K562 (cell line): ENCODE results near the gene POLR3A. TPM values are rescaled to one million over a fixed set of nuclear protein-coding genes. Genes with fewer than 3 reads are reported as not detected.

ENCODE experiments used
- E2F6 ChIP-seq, 2 experiments: IDR thresholded peaks; 2 replicates each; pipeline ENCODE4 v1.6.1; 2011; ENCODE audit warnings: borderline replicate concordance in 1 of 2, control low read depth in 1 of 2, low read depth in 1 of 2, low read length in 1 of 2, mild to moderate bottlenecking in 1 of 2, mixed read lengths in 1 of 2, moderate library complexity in 1 of 2; ENCODE audit not compliant: insufficient read depth in 1 of 2, insufficient read length in 1 of 2, poor library complexity in 1 of 2, severe bottlenecking in 1 of 2; ENCODE audit errors: extremely low read depth in 1 of 2
- PHF21A ChIP-seq: fragments of 450-650 bp; IDR thresholded peaks from 2 replicates; pipeline ENCODE4 v1.6.1; 2017; ENCODE audit warnings: low read depth, borderline replicate concordance
- REST ChIP-seq, 2 experiments: fragments of 450-650 bp; formaldehyde crosslinking in 1 of 2; IDR thresholded peaks; 2 replicates each; pipeline versions ENCODE4 v1.4.0 to v1.6.1; 2014 to 2020; ENCODE audit warnings: mild to moderate bottlenecking in 2 of 2, borderline replicate concordance in 1 of 2, low read depth in 1 of 2
- TEAD4 ChIP-seq, 2 experiments: sonication (generic) in 1 of 2; formaldehyde crosslinking in 1 of 2; IDR thresholded peaks; 2 replicates each; pipeline versions ENCODE4 v1.6.1 to v1.8.0; 2012 to 2022; ENCODE audit warnings: borderline replicate concordance in 1 of 2, inconsistent platforms in 1 of 2, low read length in 1 of 2, mild to moderate bottlenecking in 1 of 2, missing genetic modification reagents in 1 of 2
- ZNF318 ChIP-seq, 2 experiments: fragments of 450-650 bp; IDR thresholded peaks; 2 replicates each; pipeline ENCODE4 v1.6.1; 2016; ENCODE audit warnings: mild to moderate bottlenecking in 2 of 2, borderline replicate concordance in 1 of 2, low read depth in 1 of 2, moderate library complexity in 1 of 2
- polyA plus RNA-seq, 8 experiments: library from polyadenylated mRNA; depleted of rRNA in 4 of 8; stranded (reverse) in 5 of 8; unstranded in 3 of 8; fragments of >200 nt; fragmentation: Nextera tagmentation in 2 of 8; fragmentation: Illumina TruSeq in 1 of 8; extraction: Ambion mirVana in 2 of 8; extraction: Trizol in 1 of 8; gene quantifications; 2 replicates each; pipeline versions ENCODE4 v1.2.1 to v1.2.3, GENCODE V29; 2011 to 2014; ENCODE audit warnings: inconsistent platforms in 1 of 8, missing spikeins in 1 of 8
- total RNA-seq, 7 experiments: library from RNA; depleted of rRNA in 6 of 7; stranded (reverse); fragments of >200 nt in 6 of 7; fragmentation: Illumina TruSeq in 2 of 7; extraction: Trizol in 2 of 7; gene quantifications; 2 replicates each; pipeline versions ENCODE4 v1.2.1 to v1.2.3, GENCODE V29; 2011 to 2021; ENCODE audit warnings: low replicate concordance in 1 of 7

The POLR3A gene
- total and polyA plus RNA-seq, 9 of the 15 experiments (the other 6 are each of a cell fraction or from before 2014, with no cell fraction given) = 14.9 to 37.0 (median 26.7) TPM

GRCh38 chr10:78029269-78030226 lies at the start of gene POLR3A (continued):
- TF ChIP-seq REST (IDR thresholded peaks at IDR 0.05; ENCODE audit: borderline replicate concordance) (peak; percentile 86), REST (CRISPR knock-in tag; IDR thresholded peaks at IDR 0.05; ENCODE audit: low read depth) (0 out of 2 replicates have a peak, but pooled peaks have one; percentile 50), E2F6 (IDR thresholded peaks at IDR 0.05; ENCODE audit: borderline replicate concordance in 1 of 2, extremely low read depth in 1 of 2, insufficient read depth in 1 of 2, insufficient read length in 1 of 2, low read depth in 1 of 2, low read length in 1 of 2, poor library complexity in 1 of 2, severe bottlenecking in 1 of 2) (peak; percentile 39 to 77), PHF21A (0 out of 2 replicates have a peak, but pooled peaks have one; percentile 14), TEAD4 (IDR thresholded peaks at IDR 0.05; ENCODE audit: low read length) (peak; percentile 57), TEAD4 (CRISPR knock-in tag; IDR thresholded peaks at IDR 0.05; ENCODE audit: borderline replicate concordance) (no peak), ZNF318 (IDR thresholded peaks at IDR 0.05; ENCODE audit: borderline replicate concordance in 1 of 2, low read depth in 1 of 2) (peak in 1 of 2 experiments; percentile 55; a peak in 2 of 4 replicates)
